Esophagus muscularis mucosa (tissue), 4 donors: Measurements from ENCODE around the gene EMX2. TPM values are rescaled to one million over a fixed set of nuclear protein-coding genes. Genes with fewer than 3 reads are reported as not detected.

Source experiments
- DNase-seq: peaks from one replicate; pipeline ENCODE4 v3.0.0-alpha.2; 2017; ENCODE audit errors: extremely low spot score
- H3K27ac ChIP-seq, 4 donors: fragments of 200-600 bp; sonication (generic); replicated peaks in 1 of 4; 1 replicate in 3 of 4; 2 replicates in 1 of 4; pipeline ENCODE4 v1.5.1; 2016 to 2019; ENCODE audit warnings: mild to moderate bottlenecking in 1 of 4
- H3K27me3 ChIP-seq, 4 donors: fragments of 200-600 bp; sonication (generic); one replicate each; pipeline versions ENCODE4 v1.5.1 to v1.6.0; 2016 to 2019
- H3K36me3 ChIP-seq, 4 donors: fragments of 200-600 bp; sonication (generic); one replicate each; pipeline ENCODE4 v1.5.1; 2016 to 2019
- H3K4me1 ChIP-seq, 4 donors: fragments of 200-600 bp; sonication (generic); one replicate each; pipeline ENCODE4 v1.5.1; 2016 to 2019
- H3K4me3 ChIP-seq, 4 donors: fragments of 200-600 bp; sonication (generic); 1 replicate in 2 of 4; 2 replicates in 2 of 4; pipeline ENCODE4 v1.5.1; 2016 to 2019; ENCODE audit warnings: mild to moderate bottlenecking in 4 of 4, moderate library complexity in 1 of 4
- H3K9me3 ChIP-seq, 4 donors: fragments of 200-600 bp; sonication (generic); 1 replicate in 3 of 4; 2 replicates in 1 of 4; pipeline ENCODE4 v1.5.1; 2016 to 2019
- CTCF ChIP-seq, 3 experiments: fragments of 200-600 bp in 2 of 3; fragments of 450-650 bp in 1 of 3; sonication (generic) in 2 of 3; IDR thresholded peaks; one replicate each; pipeline ENCODE4 v1.5.1; 2017 to 2019; ENCODE audit warnings: antibody characterized with exemption in 3 of 3, mild to moderate bottlenecking in 2 of 3, moderate library complexity in 1 of 3
- EP300 ChIP-seq: sonication (generic); formaldehyde crosslinking; IDR thresholded peaks from one replicate; pipeline ENCODE4 v1.6.1; 2017; ENCODE audit warnings: antibody characterized with exemption
- POLR2A ChIP-seq: fragments of 450-650 bp; IDR thresholded peaks from one replicate; pipeline ENCODE4 v1.6.1; 2017; ENCODE audit warnings: antibody characterized with exemption, moderate library complexity, mild to moderate bottlenecking, low read depth
- POLR2AphosphoS5 ChIP-seq, 2 donors: sonication (generic); formaldehyde crosslinking; IDR thresholded peaks; one replicate each; pipeline ENCODE4 v1.6.1; 2017; ENCODE audit warnings: antibody characterized with exemption in 2 of 2
- WGBS: methylation state at CpG from one replicate; pipeline ENCODE4 v1.1.5; 2018; 5-methylcytosine and 5-hydroxymethylcytosine counted together
- intact Hi-C: fragments of 100-400 bp; cut with DNase I; formaldehyde crosslinking; loops from one replicate; pipeline ENCODE4 v1.15.1; 2023
- total RNA-seq, 4 donors: library from RNA; depleted of rRNA; stranded (reverse); fragments of >200 nt; gene quantifications; one replicate each; pipeline versions ENCODE4 v1.1.0 to v1.2.1, GENCODE V29; 2016

Gene EMX2
- under 1 TPM in 2 of 4 donors, not detected in 2; 0.52 to 0.71 TPM for total RNA-seq

- Histone ChIP-seq H3K4me1 (peaks cover 44 to 65% (median 60%) of the 10 kb centered on the region in 4 donors), H3K27ac (peak within 1 kb of the TSS in 3 of 4 donors; percentile 28 to 44 (median 29)), H3K27me3 (peaks cover 0 to 100% (median 80%) of the 10 kb centered on the region in 4 donors), H3K36me3 (no peaks in the 10 kb centered on the region), H3K4me3 (peak within 1 kb of the TSS; percentile 46 to 54 (median 46)), H3K9me3 (no peaks in the 10 kb centered on the region)
- intact Hi-C loops = no loop called here
- 10% methylated on average over 25 of the region's 26 CpGs for WGBS
- no peak for TF ChIP-seq EP300
- peak in 1 of 2 donors; percentile 57 for TF ChIP-seq POLR2AphosphoS5 (IDR thresholded peaks at IDR 0.05)
- TF ChIP-seq CTCF (IDR thresholded peaks at IDR 0.05) = no peak
- no peak for TF ChIP-seq POLR2A
- no peak for DNase-seq
Observed at GRCh38 chr10:117542706-117543224, at the start of gene EMX2. Gene EMX2, plus strand, starts transcription at chr10:117542746. Its CDS starts 522 bp downstream, at chr10:117543268.

GRCh38 chr10:117496031-117496430, 46.5 kb upstream of the EMX2 start:
- no peak overlapping the region for H3K4me3 ChIP-seq
- no peak for DNase-seq
- H3K27ac ChIP-seq = no peak overlapping the region
- H3K36me3 ChIP-seq = no peaks in the 10 kb centered on the region
- H3K4me1 ChIP-seq = peaks cover 0 to 7% (median 2%) of the 10 kb centered on the region in 4 donors
- no peaks in the 10 kb centered on the region for H3K9me3 ChIP-seq
- intact Hi-C loops = loop anchor here (2.0 to 10.0 kb wide), 3 partner anchors 743 to 959 kb away; no protein-coding TSS in a partner anchor
- TF ChIP-seq POLR2A = no peak
- no peak for TF ChIP-seq CTCF (IDR thresholded peaks at IDR 0.05)
- TF ChIP-seq EP300 = no peak
- TF ChIP-seq POLR2AphosphoS5 (IDR thresholded peaks at IDR 0.05) = no peak
- H3K27me3 ChIP-seq = peaks cover 0 to 40% (median 0%) of the 10 kb centered on the region in 4 donors
- WGBS = 57% methylated on average over 5 of the region's 5 CpGs

GRCh38 chr10:117496616-117497028, 45.9 kb upstream of the EMX2 start:
- no peaks in the 10 kb centered on the region for H3K9me3 ChIP-seq
- intact Hi-C loops = loop anchor here (2.0 to 10.0 kb wide), 3 partner anchors 742 to 958 kb away; no protein-coding TSS in a partner anchor
- WGBS = 14% methylated on average over 14 of the region's 17 CpGs
- TF ChIP-seq CTCF (IDR thresholded peaks at IDR 0.05) (peak; percentile 90 to 97 (median 91)), POLR2AphosphoS5 (IDR thresholded peaks at IDR 0.05) (peak in 1 of 2 donors; percentile 18), POLR2A (no peak)
- no peak overlapping the region for H3K4me3 ChIP-seq
- peaks cover 0 to 7% (median 2%) of the 10 kb centered on the region in 4 donors for H3K4me1 ChIP-seq
- H3K36me3 ChIP-seq = no peaks in the 10 kb centered on the region
- H3K27me3 ChIP-seq = peaks cover 0 to 40% (median 0%) of the 10 kb centered on the region in 4 donors
- H3K27ac ChIP-seq = no peak overlapping the region
- peak; percentile 95 for DNase-seq

GRCh38 chr10:117497736-117498135, 44.8 kb upstream of the EMX2 start:
- DNase-seq = no peak
- intact Hi-C loops = loop anchor here (2.0 to 10.0 kb wide), 3 partner anchors 741 to 957 kb away; no protein-coding TSS in a partner anchor
- WGBS = 78% methylated on average over 6 of the region's 6 CpGs
- H3K4me1 ChIP-seq = peaks cover 0 to 7% (median 2%) of the 10 kb centered on the region in 4 donors
- H3K4me3 ChIP-seq = no peak overlapping the region
- H3K27ac ChIP-seq = no peak overlapping the region
- H3K27me3 ChIP-seq = peaks cover 0 to 40% (median 0%) of the 10 kb centered on the region in 4 donors
- TF ChIP-seq CTCF (IDR thresholded peaks at IDR 0.05) = no peak
- no peak for TF ChIP-seq POLR2A
- TF ChIP-seq EP300 = no peak
- TF ChIP-seq POLR2AphosphoS5 (IDR thresholded peaks at IDR 0.05) = no peak
- H3K9me3 ChIP-seq = no peaks in the 10 kb centered on the region
- H3K36me3 ChIP-seq = no peaks in the 10 kb centered on the region
